Measurements from ENCODE around the gene CST9L.

Gene CST9L

DNA sequence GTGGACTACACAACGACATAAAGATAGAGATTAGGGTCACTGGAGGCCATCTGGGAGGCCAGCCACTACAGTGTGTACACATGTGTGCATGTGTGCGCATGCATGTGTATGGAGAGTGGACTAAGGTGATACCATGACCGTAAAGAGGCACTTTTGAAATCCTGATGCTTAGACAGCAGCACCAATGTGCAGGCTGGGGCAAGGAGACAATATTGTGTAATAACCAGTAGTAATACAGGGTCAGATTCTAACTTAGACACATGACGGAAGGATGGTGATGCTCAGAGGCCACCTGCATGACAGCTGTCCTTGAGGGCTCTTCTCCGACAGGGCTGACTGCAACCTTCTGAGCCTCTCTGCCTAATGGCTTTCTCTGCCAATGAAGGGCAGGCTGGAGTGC, 25.5 kb downstream of the CST9L start:
- no peak for DNase-seq

DNA sequence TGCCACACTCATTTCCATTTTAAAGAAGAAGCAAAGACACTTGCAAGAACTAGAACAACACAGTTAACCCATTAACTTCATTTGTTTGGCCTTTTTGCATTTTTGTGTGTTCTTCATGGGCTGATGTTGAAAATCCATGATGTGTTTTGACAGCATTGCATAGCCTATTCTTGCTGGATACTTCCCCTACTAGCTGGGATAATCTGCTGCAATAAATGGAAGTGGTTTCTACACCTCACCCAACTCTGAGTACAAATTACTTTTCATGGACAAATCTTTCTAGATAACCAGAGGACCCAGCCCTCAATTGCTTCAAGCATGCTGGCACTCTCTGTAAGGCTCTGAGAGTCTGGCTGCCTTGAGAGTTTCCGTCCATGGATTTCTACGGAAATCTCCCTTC, 26.5 kb downstream of the CST9L start:
- peak in 1 of 2 donors; percentile 17 for DNase-seq

DNA sequence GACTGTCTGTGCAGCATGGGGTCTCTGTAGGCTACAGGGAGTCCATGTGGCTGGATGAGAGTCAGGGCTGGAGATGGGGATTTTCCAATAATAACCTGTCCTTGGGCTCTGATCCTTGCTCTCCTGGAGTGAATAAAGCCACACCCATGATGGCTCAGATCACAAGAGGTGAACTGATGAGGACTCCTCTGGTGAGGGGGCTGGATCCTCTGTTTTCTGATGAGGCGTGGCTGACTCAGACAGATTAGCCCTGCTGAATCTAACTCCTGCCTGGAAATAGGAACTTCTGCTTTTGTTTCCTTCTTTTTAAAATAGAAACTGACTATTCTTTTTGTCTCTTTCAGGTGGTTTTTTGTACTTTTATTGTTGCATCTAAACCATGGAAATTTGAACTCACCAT, 27.0 kb downstream of the CST9L start:
- peak; percentile 14 to 66 for DNase-seq

DNA sequence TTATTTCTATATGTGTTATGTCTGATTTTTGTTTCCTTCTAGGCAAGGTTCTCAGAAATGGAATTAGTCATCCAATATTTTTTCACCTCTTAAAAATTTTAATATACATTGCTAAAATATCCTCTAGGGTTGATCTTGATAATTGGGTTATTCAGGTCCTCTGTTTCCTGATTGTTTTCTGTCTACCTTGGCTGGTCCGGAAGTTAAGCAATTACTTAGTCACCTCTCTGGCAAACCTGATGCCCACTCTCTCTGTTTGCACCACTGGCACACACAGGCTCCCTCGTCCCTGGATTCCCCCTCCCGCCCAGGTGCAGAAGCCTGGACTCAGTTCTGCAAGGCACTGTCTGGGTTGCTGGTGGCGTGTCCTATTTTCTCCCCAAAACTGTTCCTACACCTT, 27.7 kb downstream of the CST9L start:
- DNase-seq = no peak

DNA sequence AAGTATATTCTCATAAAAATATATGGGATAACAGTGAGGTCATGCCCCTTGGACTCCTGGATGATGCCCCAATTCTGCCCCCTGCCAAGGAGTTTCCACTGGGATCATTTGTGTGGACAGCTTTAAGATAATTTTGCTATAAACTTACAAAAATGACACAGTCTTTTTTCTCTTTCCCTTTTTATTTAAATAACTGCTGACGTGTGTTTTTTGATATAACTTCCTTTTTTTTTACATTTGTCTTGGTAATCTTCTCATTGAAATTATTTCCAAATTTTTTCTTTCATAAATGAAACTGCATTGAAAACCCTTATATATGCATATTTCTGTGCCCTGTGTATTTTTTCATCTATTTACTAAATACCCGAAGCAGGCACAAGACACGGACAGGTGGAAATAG, 31.3 kb downstream of the CST9L start:
- DNase-seq = peak in 1 of 2 donors; percentile 3

DNA sequence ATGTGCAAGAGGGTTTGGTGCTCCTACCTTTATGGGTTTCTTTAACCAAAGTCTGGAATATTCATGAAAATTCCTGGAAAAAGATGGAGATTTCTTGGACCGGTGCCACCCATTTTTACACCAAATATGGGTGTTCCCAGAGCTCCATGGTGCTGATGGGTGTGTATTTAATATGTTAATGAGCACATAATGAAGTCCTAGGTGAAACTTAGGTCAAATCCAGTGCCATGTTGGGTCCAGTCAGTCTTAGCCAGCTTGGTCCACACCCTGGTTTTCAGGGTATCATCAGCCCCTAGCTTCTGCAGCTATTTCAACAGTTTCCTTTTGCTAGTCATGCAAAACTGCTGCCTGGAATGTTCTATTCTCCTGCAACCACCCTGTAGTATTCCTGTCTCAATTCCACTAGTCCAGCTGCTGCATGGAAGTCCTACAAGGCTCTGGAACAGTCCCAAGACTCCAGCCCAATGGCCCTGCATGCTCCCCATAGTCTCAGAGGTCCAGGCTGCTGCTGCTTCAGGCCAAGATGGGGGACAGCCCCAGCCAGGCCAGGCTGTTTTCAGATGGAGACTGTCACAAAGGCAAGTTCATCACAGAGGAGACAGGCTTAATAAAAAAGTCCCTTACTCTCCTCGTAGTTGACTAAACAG, 31.8 kb downstream of the CST9L start:
- DNase-seq = no peak

DNA sequence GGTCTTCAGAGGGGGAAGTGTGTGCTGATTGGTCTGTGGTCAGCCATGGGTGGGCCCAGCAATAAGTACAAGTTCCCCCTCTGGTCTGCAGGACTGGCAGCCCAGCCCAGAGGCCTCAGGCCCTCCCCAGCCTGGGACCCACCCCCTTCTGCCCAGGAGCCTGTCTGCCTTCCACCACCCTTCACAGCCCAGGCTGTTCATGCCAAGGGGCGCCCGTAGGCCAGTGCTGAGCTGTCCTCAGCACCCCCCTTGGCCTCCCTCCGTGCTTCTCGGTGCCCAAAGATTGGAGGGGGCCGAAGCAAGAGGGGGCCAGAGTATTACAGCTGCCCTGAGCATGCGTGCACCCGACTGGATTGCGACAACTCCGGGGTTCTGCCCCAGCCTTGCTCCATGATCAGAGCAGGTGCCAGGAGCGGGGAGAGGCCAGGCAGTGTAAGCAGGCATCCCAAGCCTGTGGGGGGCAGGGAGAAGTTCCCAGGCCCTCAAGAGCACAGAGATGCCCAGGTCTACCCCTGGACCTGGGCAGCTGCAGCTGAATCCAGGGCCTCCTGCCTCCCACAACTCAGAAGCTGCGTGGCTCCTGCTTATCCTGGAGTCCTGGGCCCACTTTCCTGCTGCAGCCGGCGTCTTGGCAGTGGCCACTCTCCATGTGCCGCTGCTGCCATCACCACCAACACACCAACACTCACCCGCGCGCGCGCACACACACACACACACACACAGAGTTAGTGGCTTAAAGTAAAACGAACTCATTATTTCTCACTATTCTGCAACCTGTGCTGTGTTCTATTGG, 33.3 kb downstream of the CST9L start:
- DNase-seq = no peak

DNA sequence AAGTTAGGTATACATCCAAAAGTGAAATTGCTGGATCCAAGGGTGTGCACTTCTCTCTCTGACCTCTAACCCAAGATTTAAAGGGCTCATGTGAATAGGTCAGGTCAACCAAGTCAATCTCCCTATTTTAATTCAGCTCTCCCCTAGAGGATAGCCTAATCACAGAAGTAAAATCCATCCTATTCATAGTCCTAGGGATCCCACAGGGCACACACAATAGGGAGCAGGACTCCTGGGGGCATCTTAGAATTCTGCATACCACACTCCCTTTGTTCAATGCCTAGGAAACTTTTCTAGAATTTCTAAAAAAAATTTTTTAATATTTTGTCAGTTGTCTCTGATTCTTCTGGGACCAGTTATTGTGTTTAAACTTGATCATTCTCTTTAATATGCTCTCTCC, 35.1 kb downstream of the CST9L start:
- DNase-seq = no peak

DNA sequence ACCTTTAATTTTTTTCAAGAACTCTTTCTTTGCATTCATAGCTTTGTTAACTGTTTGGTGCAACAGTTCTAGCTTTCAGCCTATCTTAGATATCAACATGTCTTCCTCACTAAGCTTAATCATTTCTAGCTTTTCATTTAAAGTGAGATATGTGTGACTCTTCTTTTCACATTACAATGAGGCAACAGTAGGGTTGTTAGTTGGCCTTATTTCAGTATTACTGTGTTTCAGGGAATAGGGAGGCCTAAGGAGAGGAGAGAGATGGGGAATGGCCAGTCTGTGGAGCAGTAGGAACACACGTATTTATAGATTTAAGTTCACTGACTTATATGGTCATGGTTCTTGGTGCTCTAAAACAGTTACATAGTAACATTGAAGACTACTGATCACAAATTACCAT, 35.8 kb downstream of the CST9L start:
- DNase-seq = no peak

DNA sequence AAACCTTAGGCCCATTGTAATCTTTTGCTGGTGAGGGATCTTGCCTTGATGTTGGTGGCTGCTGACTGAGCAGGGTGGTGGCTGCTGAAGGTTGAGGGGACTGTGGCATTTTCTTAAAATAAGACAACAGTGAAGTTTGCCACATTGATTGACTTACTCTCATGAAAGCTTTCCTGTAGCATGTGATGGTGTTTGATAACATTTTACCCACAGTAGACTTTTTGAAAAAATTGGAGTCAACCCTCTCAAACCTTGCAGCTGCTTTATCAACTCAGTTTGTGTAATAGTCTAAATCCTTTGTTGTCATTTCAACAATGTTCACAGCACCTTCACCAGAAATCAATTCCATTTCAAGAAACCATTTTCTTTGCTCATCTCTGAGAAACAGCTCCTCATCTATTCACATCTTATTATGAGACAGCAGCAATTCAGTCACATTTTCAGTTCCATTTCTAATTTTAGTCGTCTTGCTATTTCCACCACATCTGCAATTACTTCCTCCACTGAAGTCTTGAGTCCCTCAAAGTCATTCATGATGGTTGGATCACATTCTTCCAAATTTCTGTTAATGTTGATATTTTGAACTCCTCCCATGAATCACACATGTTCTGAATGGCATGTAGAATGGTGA, 37.2 kb downstream of the CST9L start:
- no peak for DNase-seq

DNA sequence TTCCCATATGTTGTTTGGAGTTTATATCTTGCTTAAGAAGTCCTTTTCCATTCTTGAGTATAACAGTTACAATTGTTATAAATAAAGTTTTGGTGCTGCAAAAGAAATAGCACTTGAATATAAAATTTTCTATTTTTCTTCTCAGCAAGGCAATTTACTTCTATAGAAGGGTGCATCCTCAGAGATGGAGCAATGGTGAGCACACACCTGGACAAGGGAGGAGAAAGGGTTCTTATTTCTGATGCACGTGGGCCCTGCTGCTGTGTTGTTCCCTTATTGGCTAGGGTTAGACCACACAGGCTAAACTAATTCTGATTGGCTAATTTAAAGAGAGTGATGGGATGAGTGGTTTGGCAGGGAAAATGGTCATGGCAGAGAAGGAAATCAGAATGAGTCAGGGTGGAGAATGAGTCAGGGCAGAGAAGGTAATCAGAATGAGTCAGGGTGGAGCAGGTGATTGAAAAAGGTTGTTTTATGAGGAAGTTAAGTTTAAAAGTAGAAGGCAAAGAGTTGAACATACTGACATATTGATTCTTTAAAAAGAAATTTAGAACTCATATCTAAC, 39.3 kb downstream of the CST9L start:
- DNase-seq = no peak

DNA sequence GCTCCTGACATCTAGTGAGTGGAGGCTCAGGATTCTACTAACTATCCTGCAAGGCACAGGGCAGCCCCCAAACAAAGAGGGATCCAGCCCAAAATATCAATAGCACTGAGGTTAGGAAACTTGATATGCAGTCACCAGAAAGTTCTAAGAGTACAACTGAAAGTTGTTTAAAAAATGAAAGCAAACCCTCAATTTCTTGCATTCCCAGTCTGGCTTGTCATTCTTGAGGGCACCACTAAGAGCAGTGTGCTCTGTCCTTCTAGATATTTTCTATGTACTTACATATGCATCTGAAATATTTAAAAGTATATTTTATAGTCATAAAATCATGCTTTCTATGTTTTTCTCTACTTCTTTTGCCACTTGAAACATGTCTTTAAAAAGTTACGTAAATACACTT, 41.4 kb downstream of the CST9L start:
- DNase-seq = no peak

DNA sequence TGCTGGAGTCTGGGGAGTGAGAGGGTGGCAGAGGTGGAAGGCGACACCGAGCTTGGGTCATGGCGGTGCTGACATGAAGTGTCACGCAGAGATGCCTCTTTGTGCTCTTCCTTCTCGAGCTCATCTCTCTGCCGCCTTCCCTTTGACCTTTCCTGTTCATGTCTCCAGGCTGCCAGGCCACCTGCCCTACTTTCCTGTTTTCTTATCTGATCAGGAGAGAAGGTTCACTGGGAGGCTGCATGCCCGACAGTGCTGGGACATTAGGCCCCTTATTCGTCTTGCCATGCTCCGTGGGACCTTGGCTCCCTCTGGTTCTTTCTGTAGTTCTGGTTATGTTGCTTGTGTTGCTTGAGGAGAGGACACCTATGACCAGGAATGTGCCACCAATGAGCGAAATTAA, 44.1 kb downstream of the CST9L start:
- no peak for DNase-seq

DNA sequence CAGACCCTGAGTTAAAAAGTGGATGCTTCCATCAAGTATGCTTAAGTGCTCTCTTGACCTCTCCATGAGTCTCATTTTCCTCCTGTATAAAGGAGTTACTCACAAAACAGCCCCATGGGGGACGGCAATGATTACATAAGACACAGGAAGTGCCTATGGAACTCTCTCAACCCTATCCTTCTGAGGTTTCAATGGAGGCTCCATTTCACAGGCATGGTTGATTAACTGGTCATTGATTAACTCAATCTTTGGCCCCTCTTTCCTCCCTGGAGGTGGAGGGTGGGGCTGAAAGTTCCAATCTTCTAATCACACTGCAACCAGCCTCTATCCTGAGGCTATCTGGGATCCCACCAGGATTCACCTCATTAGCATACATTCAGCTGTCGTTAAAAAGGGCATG, 48.1 kb downstream of the CST9L start:
- DNase-seq = no peak

DNA sequence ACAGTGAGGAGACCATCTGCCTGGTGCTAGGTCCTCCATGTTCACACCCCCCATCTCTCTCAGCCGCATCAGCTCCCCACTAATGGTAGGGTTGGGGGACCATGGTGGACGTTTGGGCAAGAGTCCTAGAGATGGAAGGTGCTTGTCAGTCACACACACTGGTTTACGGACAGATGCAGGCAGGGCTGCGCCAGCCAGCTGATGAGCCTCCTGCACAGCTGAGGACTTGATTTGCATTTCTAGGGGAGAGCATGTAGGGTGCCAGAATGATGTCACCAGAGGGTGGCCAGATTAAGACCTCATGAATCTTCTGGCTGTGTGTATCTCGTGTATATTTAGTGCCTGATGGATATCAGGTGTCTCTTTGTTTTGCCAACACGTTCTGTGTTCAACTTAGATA, 48.7 kb downstream of the CST9L start:
- DNase-seq = no peak

DNA sequence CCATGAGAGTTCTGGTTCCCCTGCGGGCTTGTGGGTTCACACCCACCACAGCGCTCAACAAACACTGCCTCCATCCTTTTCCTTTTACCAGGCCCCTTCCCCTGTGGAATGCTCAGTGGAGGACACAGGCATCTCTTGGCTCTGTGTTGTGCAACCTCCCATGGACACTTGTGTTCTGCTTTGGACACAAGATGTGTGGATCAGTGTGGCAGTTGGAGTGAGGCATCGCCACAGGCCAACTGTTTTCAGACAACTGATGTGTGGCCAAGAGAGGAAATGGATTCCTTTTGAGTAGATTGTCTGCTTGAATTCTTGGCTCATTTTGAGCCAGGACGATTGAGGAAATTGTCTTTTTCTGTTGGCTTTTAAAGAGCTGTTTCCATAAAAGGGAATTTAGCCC, 50.6 kb downstream of the CST9L start:
- DNase-seq = no peak

DNA sequence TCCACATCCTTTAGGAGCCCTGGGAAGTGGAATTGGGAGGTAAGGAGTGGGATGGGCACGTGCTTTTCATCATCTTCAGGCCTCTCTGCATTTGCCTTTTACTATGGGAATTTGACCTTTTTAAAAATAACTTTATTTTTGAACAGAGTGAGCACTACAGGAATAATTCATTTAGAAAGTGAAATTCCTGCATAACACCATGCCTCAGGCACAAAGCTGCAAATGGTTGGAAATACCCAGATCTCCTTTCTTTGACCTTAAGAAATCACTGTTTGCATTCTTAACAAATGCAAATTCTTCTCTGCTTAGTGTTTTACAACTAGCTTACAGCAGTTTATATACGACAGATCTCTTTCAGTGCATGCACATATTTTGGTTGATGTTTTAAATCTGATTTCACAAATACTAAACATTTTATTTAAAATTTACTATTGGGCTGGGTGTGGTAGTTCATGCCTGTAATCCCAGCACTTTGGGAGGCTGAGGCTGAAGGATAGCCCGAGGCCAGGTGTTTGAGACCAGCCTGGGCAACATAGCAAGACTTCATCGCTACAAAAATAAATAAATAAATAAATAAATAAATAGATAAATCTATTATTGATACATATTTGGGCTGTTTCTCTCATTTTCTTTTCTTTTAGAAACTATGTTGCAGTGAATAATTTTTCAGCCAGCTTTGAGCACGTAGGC, 52.9 kb downstream of the CST9L start:
- DNase-seq = no peak

DNA sequence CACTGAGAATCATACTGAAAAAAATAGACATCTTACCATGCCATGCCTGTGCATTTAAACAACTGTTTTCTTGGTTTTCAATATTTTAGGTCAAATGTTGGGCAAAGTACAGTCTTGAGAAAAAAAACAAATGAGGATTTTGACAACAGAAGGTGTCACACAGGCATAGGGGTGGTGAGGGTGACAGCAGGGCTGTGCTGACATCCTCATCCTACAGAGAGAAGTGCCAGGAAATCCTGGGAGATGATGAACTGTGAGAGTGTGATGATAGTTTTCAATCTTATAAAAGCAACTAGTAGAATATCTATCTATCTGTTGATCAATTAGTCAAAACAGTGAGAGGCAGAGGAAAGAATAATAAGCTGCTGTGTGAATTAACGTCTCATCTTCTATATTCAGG, 53.4 kb downstream of the CST9L start:
- DNase-seq = no peak
